Epidermal melanocyte (primary cell): ENCODE results near the gene SMIM15.

Experiments used
- DNase-seq: peaks from one replicate; pipeline ENCODE4 v3.0.0; 2011; ENCODE audit warnings: low spot score; ENCODE audit not compliant: insufficient read length

The SMIM15 gene

GRCh38 chr5:61160497-61160896, 1.8 kb downstream of the SMIM15 start:
- no peak for DNase-seq

- no peak for DNase-seq
Observed at GRCh38 chr5:61159836-61160235, 2.4 kb downstream of the SMIM15 start.

GRCh38 chr5:61159070-61159469, 3.2 kb downstream of the SMIM15 start:
- no peak for DNase-seq

GRCh38 chr5:61151893-61152292, 10.4 kb downstream of the SMIM15 start:
- DNase-seq, result no peak

GRCh38 chr5:61148515-61148914, 13.8 kb downstream of the SMIM15 start:
- no peak for DNase-seq

- DNase-seq, result no peak
Observed at GRCh38 chr5:61142811-61143210, 19.5 kb downstream of the SMIM15 start.

- DNase-seq, result no peak
Observed at GRCh38 chr5:61142391-61142790, 19.9 kb downstream of the SMIM15 start.

- DNase-seq, result no peak
Observed at GRCh38 chr5:61141801-61142200, 20.5 kb downstream of the SMIM15 start.

GRCh38 chr5:61139931-61140330, 22.3 kb downstream of the SMIM15 start:
- no peak for DNase-seq

GRCh38 chr5:61139094-61139873, 23.0 kb downstream of the SMIM15 start:
- no peak for DNase-seq

GRCh38 chr5:61137835-61138234, 24.4 kb downstream of the SMIM15 start:
- DNase-seq, result no peak

GRCh38 chr5:61132559-61132958, 29.7 kb downstream of the SMIM15 start:
- DNase-seq, result no peak

- DNase-seq, result no peak
Observed at GRCh38 chr5:61130289-61130688, 32.0 kb downstream of the SMIM15 start.

GRCh38 chr5:61123145-61123544, 39.1 kb downstream of the SMIM15 start:
- DNase-seq, result no peak

GRCh38 chr5:61120534-61120933, 41.7 kb downstream of the SMIM15 start:
- DNase-seq, result no peak

GRCh38 chr5:61119066-61119465, 43.2 kb downstream of the SMIM15 start:
- DNase-seq, result no peak

- DNase-seq, result no peak
Observed at GRCh38 chr5:61115968-61116367, 46.3 kb downstream of the SMIM15 start.

- no peak for DNase-seq
Observed at GRCh38 chr5:61114441-61114840, 47.8 kb downstream of the SMIM15 start.
